AG09309 (cell line): Measurements from ENCODE around the gene STX18.
"Not testable (repeated sequence)": the region's sequence is repeated elsewhere in the genome, so short reads cannot be mapped to it uniquely, and the experiment has no call there.

Experiments
- DNase-seq: peaks from one replicate; pipeline ENCODE4 v3.0.0-alpha.2; 2010; ENCODE audit warnings: low read depth
- H3K4me3 ChIP-seq: 2 replicates; pipeline ENCODE4 v1.5.1; 2011; ENCODE audit warnings: mild to moderate bottlenecking, low read depth, low read length, moderate library complexity; ENCODE audit not compliant: control insufficient read depth
- CTCF ChIP-seq: IDR thresholded peaks from 2 replicates; pipeline ENCODE4 v1.5.1; 2011; ENCODE audit warnings: mild to moderate bottlenecking, low read depth, low read length, inconsistent platforms; ENCODE audit not compliant: insufficient read depth, control insufficient read depth; ENCODE audit errors: missing control alignments

Gene STX18

GRCh38 chr4:4559596-4559995 lies 17.7 kb upstream of the STX18 start:
- TF ChIP-seq CTCF = no peak
- H3K4me3 ChIP-seq = no peak overlapping the region
- no peak for DNase-seq

- no peak overlapping the region for H3K4me3 ChIP-seq
- no peak for TF ChIP-seq CTCF
- DNase-seq = no peak
These were observed 17.0 kb upstream of the STX18 start for GRCh38 chr4:4558881-4559280.

GRCh38 chr4:4555916-4556315 lies 14.1 kb upstream of the STX18 start:
- peak; percentile 89 for DNase-seq
- H3K4me3 ChIP-seq = no peak overlapping the region
- TF ChIP-seq CTCF = no peak

- no peak for TF ChIP-seq CTCF
- H3K4me3 ChIP-seq = no peak overlapping the region
These were observed 12.4 kb upstream of the STX18 start for GRCh38 chr4:4554234-4554633.

GRCh38 chr4:4552042-4552441 lies 10.2 kb upstream of the STX18 start:
- DNase-seq, H3K4me3 ChIP-seq: not testable (repeated sequence)

More at GRCh38 chr4:4554234-4554633, 12.4 kb upstream of the STX18 start:
- DNase-seq = no peak

GRCh38 chr4:4550161-4550560 lies 8.3 kb upstream of the STX18 start:
- not testable (repeated sequence) for H3K4me3 ChIP-seq, DNase-seq

GRCh38 chr4:4549534-4549933 lies 7.7 kb upstream of the STX18 start:
- TF ChIP-seq CTCF = no peak
- no peak for DNase-seq
- no peak overlapping the region for H3K4me3 ChIP-seq

GRCh38 chr4:4542774-4543485 lies 1.1 kb upstream of the STX18 start:
- no peak for DNase-seq
- no peak for TF ChIP-seq CTCF

More at GRCh38 chr4:4542774-4543485, 1.1 kb upstream of the STX18 start:
- H3K4me3 ChIP-seq = peak overlapping the region; percentile 97
